Activated naive CD4-positive, alpha-beta T cell treated with anti-CD3 and anti-CD28 coated beads, Interleukin-2, amount 10 ng/mL, durations not matched to agents 7 days and 5 days (primary cell): ENCODE measurements around the gene EBPL.
"Not testable (repeated sequence)": the region's sequence is repeated elsewhere in the genome, so short reads cannot be mapped to it uniquely, and the experiment has no call there.

ENCODE experiments used
- CTCF ChIA-PET: fragments of 350-600 bp; sonication (Branson Sonifier 250); formaldehyde crosslinking; loops from one replicate; lab custom pipeline; 2021; ENCODE audit warnings: antibody characterized with exemption; lab: Charles Lee
- DNase-seq: peaks from one replicate; pipeline ENCODE4 v3.0.0-alpha.2; 2020
- H3K27ac Mint-ChIP-seq: one replicate; pipeline ENCODE4 v1.8.0; 2021; ENCODE audit warnings: mild to moderate bottlenecking, moderate library complexity, mixed read lengths
- H3K27me3 Mint-ChIP-seq: one replicate; pipeline ENCODE4 v1.8.0; 2021; ENCODE audit warnings: mild to moderate bottlenecking, mixed read lengths
- H3K36me3 Mint-ChIP-seq: one replicate; pipeline ENCODE4 v1.8.0; 2021; ENCODE audit warnings: mixed read lengths
- H3K4me1 Mint-ChIP-seq: one replicate; pipeline ENCODE4 v1.8.0; 2021; ENCODE audit warnings: mixed read lengths
- H3K4me3 Mint-ChIP-seq: one replicate; pipeline ENCODE4 v1.8.0; 2021; ENCODE audit warnings: mild to moderate bottlenecking, moderate library complexity, mixed read lengths
- H3K9me3 Mint-ChIP-seq: one replicate; pipeline ENCODE4 v1.8.0; 2021; ENCODE audit warnings: mixed read lengths

EBPL gene

GRCh38 chr13:49690995-49691784, at the start of gene EBPL:
Gene EBPL (minus strand): TSS chr13:49691486. CDS start chr13:49691424, 62 bp downstream.
- Mint-ChIP-seq H3K4me3 (peak within 1 kb of the TSS; percentile 84), H3K27me3 (no peaks in the 10 kb centered on the region)
- CTCF ChIA-PET: interaction anchor here (1.0 to 1.8 kb wide), 2 partner anchors 11 to 100 kb away, joined by 3 to 6 read pairs; partner anchors contain the start of gene KPNA3

DNA sequence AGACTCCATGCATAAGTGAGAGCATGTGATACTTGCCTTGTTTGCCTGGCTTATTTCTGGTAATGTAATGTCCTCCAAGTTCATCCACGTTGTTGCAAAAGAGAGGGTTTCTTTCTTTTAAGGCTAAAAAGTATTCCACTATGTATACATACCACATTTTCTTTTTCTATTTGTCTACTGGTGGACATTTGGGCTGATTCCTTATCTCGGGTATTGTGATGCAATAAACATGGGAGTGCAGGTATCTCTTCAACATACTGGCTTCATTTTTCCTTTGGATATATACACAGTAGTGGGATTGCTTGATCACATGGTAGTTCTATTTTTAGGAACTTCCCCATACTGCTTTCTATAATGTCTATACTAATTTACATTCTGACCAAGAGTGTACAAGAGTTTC, 49.6 kb upstream of the EBPL start:
- no peaks in the 10 kb centered on the region for H3K27me3 Mint-ChIP-seq
- no peak overlapping the region for H3K27ac Mint-ChIP-seq
- no peaks in the 10 kb centered on the region for H3K9me3 Mint-ChIP-seq
- H3K36me3 Mint-ChIP-seq: peaks cover 25% of the 10 kb centered on the region
- H3K4me1 Mint-ChIP-seq: no peaks in the 10 kb centered on the region
- no peak overlapping the region for H3K4me3 Mint-ChIP-seq
- no peak for DNase-seq
- CTCF ChIA-PET: no interaction called here

More at GRCh38 chr13:49690995-49691784, at the start of gene EBPL:
- Mint-ChIP-seq H3K36me3 (peaks cover 18% of the 10 kb centered on the region), H3K9me3 (no peaks in the 10 kb centered on the region), H3K27ac (peak within 1 kb of the TSS; percentile 80), H3K4me1 (peaks cover 25% of the 10 kb centered on the region)
- peak; percentile 96 for DNase-seq

DNA sequence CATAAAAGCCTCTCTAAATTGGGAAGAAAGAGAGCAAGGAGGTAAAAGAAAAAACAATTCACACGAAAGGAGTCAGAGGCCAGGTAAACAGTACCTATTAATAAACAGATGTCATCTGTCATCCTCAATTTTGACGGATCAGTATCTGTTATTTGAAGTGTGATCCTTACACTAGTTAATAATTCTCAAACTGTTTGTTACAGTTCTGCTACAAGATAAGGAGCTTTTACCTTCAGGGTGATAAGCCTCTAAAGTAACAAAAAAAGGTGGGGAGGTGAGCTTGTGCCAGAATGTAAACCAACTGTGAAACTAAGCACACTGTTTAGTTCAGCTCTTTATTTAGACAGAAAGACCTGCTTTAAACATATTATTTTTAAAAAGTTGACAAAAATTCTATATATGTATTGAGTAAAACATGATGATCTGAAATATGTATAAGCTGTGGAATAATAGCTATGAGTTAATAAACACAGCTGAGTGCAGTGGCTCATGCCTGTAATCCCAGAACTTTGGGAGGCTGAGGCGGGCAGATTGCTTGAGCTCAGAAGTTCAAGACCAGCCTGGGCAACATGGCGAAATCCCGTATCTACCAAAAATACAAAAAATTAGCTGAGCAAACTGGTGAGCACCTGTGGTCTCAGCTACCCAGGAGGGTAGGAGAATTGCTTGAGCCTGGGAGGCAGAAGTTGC, 48.4 kb upstream of the EBPL start:
- no peak overlapping the region for H3K27ac Mint-ChIP-seq
- H3K4me3 Mint-ChIP-seq: no peak overlapping the region
- H3K27me3 Mint-ChIP-seq: no peaks in the 10 kb centered on the region
- H3K9me3 Mint-ChIP-seq: no peaks in the 10 kb centered on the region
- no peak for DNase-seq
- peaks cover 17% of the 10 kb centered on the region for H3K36me3 Mint-ChIP-seq
- CTCF ChIA-PET: interaction anchor here (0.7 to 0.8 kb wide), 2 partner anchors 53 to 318 kb away, joined by 3 to 4 read pairs; partner anchors contain the start of gene KPNA3
- no peaks in the 10 kb centered on the region for H3K4me1 Mint-ChIP-seq

DNA sequence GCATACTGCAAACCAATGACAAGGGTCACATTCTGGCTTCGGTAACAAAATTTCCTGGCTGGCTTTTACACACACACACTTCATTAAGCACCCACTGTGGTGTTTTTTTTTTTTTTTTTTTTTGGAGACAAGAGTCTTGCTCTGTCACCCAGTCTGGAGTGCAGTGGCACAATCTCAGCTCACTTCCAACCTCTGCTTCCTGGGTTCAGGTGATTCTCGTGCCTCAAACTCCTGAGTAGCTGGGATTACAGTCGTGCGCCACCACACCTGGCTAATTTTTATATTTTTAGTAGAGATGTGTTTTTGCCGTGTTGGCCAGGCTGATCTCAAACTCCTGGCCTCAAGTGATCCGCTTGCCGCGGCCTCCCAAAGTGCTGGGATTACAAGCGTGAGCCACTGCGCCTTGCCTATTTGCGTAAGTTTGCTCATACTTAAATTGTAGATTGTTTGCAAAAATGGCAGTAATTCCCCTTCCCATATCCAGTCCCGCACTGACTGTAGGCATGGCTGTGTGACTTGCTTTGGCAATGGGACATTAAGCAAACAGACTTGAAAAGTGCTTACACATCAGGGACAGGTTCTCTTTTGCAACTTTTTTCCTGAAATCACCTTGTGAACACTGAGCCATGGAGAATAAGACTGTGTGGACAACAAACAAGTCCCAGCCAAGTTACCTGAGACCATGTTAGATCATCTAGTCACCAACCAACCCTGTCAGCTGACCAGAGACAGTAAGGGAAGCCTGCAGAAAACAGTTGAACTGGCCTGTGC, 42.1 kb upstream of the EBPL start:
- CTCF ChIA-PET: no interaction called here
- DNase-seq: no peak
- peak overlapping the region; percentile 46 for H3K27ac Mint-ChIP-seq

DNA sequence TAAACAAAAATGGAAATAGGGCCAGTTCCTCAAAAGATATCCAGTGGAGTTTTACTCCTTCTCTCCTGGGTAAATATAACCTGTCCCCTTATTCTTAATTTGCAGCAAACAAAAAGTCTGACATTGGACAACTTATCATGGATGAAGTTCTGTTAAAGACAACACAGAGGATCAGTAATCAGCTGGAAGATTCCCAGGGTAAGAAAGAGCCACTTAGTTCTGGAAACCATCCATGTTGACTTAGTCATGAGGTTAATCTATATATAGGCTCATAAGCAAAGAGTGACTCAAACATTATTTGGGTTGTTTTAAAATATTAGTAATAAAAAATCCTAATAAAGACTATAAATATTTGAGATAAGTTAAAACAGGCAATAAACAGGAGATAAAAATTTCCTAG, 40.5 kb upstream of the EBPL start:
- Mint-ChIP-seq H3K36me3 (peaks cover 16% of the 10 kb centered on the region), H3K4me1 (no peaks in the 10 kb centered on the region), H3K9me3 (no peaks in the 10 kb centered on the region), H3K27me3 (no peaks in the 10 kb centered on the region), H3K4me3 (no peak overlapping the region), H3K27ac (no peak overlapping the region)
- CTCF ChIA-PET: no interaction called here
- no peak for DNase-seq

More for the DNA sequence above, 42.1 kb upstream of the EBPL start:
- H3K27me3 Mint-ChIP-seq: no peaks in the 10 kb centered on the region
- H3K36me3 Mint-ChIP-seq: peaks cover 6% of the 10 kb centered on the region
- H3K4me1 Mint-ChIP-seq: no peaks in the 10 kb centered on the region
- H3K4me3 Mint-ChIP-seq: no peak overlapping the region
- H3K9me3 Mint-ChIP-seq: no peaks in the 10 kb centered on the region

- Mint-ChIP-seq H3K9me3 (peaks cover 16% of the 10 kb centered on the region), H3K4me3 (no peak overlapping the region), H3K27ac (no peak overlapping the region), H3K27me3 (no peaks in the 10 kb centered on the region), H3K4me1 (no peaks in the 10 kb centered on the region), H3K36me3 (peaks cover 61% of the 10 kb centered on the region)
- CTCF ChIA-PET: no interaction called here
- no peak for DNase-seq
These were observed 25.3 kb upstream of the EBPL start for GRCh38 chr13:49716615-49717014.

DNA sequence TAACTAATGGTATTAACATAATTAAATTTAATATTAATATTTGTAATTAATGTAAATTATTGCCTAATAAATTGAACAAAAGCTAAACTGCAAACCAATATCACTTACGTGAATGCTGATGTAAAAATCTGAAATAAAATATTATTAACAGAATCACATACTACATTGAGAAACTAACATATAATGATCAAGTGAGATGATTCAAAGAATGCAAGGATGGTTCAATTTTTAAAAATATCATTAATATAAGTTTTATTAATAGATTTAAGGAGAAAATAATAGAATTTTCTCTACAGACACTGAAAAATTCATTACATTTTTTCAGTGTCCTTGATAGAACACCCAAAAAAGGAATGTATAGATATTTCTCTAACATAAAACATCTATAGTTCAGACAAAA, 23.5 kb upstream of the EBPL start:
- no peak for DNase-seq
- no peaks in the 10 kb centered on the region for H3K4me1 Mint-ChIP-seq
- H3K36me3 Mint-ChIP-seq: peaks cover 67% of the 10 kb centered on the region
- CTCF ChIA-PET: no interaction called here
- H3K27me3 Mint-ChIP-seq: no peaks in the 10 kb centered on the region
- peaks cover 16% of the 10 kb centered on the region for H3K9me3 Mint-ChIP-seq
- no peak overlapping the region for H3K4me3 Mint-ChIP-seq
- no peak overlapping the region for H3K27ac Mint-ChIP-seq

- Mint-ChIP-seq H3K27ac (no peak overlapping the region), H3K27me3 (no peaks in the 10 kb centered on the region), H3K36me3 (peaks cover 59% of the 10 kb centered on the region), H3K4me1 (no peaks in the 10 kb centered on the region), H3K4me3 (no peak overlapping the region), H3K9me3 (peaks cover 12% of the 10 kb centered on the region)
- no peak for DNase-seq
- CTCF ChIA-PET: no interaction called here
These were observed 20.1 kb upstream of the EBPL start for GRCh38 chr13:49711218-49711863.

- CTCF ChIA-PET, H3K9me3 Mint-ChIP-seq, H3K27ac Mint-ChIP-seq, H3K4me1 Mint-ChIP-seq, DNase-seq, H3K27me3 Mint-ChIP-seq, H3K4me3 Mint-ChIP-seq: not testable (repeated sequence)
- peaks cover 34% of the 10 kb centered on the region for H3K36me3 Mint-ChIP-seq
These were observed 13.0 kb upstream of the EBPL start for GRCh38 chr13:49704264-49704663.

GRCh38 chr13:49701491-49701890, 10.2 kb upstream of the EBPL start:
- Mint-ChIP-seq H3K36me3 (peaks cover 21% of the 10 kb centered on the region), H3K9me3 (no peaks in the 10 kb centered on the region), H3K4me3 (no peak overlapping the region), H3K27me3 (no peaks in the 10 kb centered on the region), H3K27ac (no peak overlapping the region), H3K4me1 (no peaks in the 10 kb centered on the region)
- DNase-seq: no peak
- CTCF ChIA-PET: no interaction called here

GRCh38 chr13:49697468-49697867, 6.2 kb upstream of the EBPL start:
- H3K9me3 Mint-ChIP-seq: no peaks in the 10 kb centered on the region
- no peaks in the 10 kb centered on the region for H3K27me3 Mint-ChIP-seq
- H3K36me3 Mint-ChIP-seq: peaks cover 13% of the 10 kb centered on the region
- DNase-seq: no peak
- no peak overlapping the region for H3K4me3 Mint-ChIP-seq
- H3K4me1 Mint-ChIP-seq: no peaks in the 10 kb centered on the region
- CTCF ChIA-PET: no interaction called here
- H3K27ac Mint-ChIP-seq: no peak overlapping the region

DNA sequence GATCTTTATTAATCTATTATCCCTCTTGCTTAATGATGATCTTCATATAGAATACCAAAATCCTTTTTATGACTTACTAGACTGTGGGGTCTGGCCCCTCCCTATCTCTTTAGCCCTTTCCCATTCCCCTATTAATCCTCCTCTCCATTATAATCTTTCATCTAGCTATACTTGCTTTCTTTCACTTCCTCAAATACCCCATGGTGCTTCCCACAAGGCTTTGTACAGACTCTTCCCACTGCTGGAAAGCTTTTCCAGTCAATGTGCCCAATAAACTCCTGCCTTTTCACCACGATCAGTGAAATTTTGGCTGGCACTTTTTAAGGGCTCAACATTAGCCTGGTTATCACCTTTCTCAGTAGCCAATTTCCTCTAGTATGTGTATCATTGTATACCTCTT, 3.2 kb upstream of the EBPL start:
- no peak overlapping the region for H3K27ac Mint-ChIP-seq
- CTCF ChIA-PET: no interaction called here
- H3K27me3 Mint-ChIP-seq: no peaks in the 10 kb centered on the region
- H3K9me3 Mint-ChIP-seq: no peaks in the 10 kb centered on the region
- H3K4me3 Mint-ChIP-seq: no peak overlapping the region
- peaks cover 17% of the 10 kb centered on the region for H3K4me1 Mint-ChIP-seq
- DNase-seq: no peak
- peaks cover 2% of the 10 kb centered on the region for H3K36me3 Mint-ChIP-seq

DNA sequence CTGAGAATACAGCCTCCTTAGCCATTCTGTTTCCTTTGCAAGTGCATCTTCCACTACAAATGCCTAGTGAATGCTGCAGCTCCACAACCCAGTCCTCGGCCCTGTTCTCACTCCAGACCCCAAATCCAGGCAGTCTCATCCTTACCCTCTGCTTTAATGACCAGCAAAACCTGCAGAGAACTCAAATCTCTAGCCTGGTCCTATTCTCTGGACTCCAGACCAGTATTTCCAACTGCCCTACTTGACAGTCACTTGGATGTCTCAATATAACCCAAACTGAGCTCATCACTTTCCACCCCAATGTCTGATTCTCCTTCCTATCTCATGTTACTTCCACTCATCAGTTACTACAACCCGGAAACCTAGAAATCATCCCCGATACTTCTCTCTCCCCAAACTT, 2.6 kb upstream of the EBPL start:
- no peaks in the 10 kb centered on the region for H3K9me3 Mint-ChIP-seq
- no peak for DNase-seq
- H3K27ac Mint-ChIP-seq: no peak overlapping the region
- H3K36me3 Mint-ChIP-seq: peaks cover 3% of the 10 kb centered on the region
- H3K27me3 Mint-ChIP-seq: no peaks in the 10 kb centered on the region
- peaks cover 20% of the 10 kb centered on the region for H3K4me1 Mint-ChIP-seq
- CTCF ChIA-PET: no interaction called here
- H3K4me3 Mint-ChIP-seq: no peak overlapping the region

GRCh38 chr13:49693191-49693733, 2.0 kb upstream of the EBPL start:
- no peak for DNase-seq
- H3K27me3 Mint-ChIP-seq: no peaks in the 10 kb centered on the region
- no peaks in the 10 kb centered on the region for H3K9me3 Mint-ChIP-seq
- H3K27ac Mint-ChIP-seq: no peak overlapping the region
- peaks cover 22% of the 10 kb centered on the region for H3K4me1 Mint-ChIP-seq
- CTCF ChIA-PET: no interaction called here
- H3K36me3 Mint-ChIP-seq: peaks cover 4% of the 10 kb centered on the region
- H3K4me3 Mint-ChIP-seq: no peak overlapping the region
